HG03457 (cell line): ENCODE measurements around the gene SFTA2.
"Not testable (repeated sequence)": the region's sequence is repeated elsewhere in the genome, so short reads cannot be mapped to it uniquely, and the experiment has no call there.

Source experiments
- ATAC-seq: cut with Tn5 transposase; IDR thresholded peaks from one replicate; pipeline ENCODE4 v1.9.1; 2021; ENCODE audit warnings: moderate number of reproducible peaks; ENCODE audit not compliant: unreplicated experiment

SFTA2 gene

DNA sequence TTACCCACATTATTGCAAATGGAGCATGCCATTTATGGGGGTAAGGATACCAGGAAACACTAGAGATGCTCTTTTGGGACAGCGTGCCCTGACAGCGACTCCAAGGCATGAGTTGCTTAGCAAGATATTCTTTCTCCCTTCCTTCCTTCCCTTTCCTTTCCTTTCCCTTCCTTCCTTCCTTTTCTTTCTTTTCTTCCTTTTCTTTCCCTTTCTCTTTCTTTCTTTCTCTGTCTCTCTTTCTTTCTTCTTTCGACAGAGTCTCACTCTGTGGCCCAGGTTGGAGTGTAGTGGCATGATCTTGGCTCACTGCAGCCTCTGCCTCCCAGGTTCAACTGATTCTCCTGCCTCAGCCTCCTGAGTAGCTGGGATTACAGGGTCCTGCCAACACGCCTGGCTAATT, 12.1 kb upstream of the SFTA2 start:
- ATAC-seq, result no peak

DNA sequence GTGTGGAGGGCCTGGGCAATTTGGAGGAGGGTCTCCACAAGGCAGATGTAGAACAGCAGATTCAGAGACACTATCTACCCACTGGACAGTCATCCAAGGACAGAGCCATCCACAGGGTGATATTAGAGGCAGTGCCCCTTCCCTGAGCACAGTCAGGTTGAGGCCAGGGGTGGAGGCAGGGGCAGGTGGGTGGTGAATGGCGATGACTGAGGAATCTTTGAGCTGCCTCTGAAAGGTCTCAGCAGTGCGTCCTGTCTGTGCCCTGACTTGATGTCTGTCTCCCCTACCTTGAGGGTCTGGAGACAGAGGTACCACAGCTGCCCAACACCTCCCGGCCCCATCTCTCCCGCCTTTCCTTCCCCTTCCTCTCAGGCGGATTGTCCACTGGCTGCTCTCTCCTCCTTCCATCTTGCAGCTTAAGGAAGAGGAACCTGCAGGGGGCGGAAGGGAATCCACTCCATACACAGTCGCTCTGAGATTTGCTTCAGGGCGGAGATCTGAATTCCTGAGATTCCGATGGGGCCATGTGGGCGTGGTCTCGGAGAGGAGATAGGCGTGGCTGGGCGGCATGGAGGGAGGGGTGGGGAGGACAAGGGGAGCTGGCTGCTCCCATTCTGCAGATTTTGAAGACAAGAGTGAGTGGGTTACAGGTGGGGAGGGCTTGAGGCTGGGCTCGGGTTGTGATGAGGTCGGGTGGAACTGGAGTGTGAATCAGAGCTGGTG, 10.5 kb upstream of the SFTA2 start:
- no peak for ATAC-seq

- no peak for ATAC-seq
Observed at GRCh38 chr6:30940361-30940986, 8.5 kb upstream of the SFTA2 start, which contains the start of gene MUCL3. Gene MUCL3 (plus strand): TSS chr6:30940973. CDS start chr6:30941000, 27 bp downstream.

GRCh38 chr6:30939473-30939872, 7.5 kb upstream of the SFTA2 start:
- no peak for ATAC-seq

DNA sequence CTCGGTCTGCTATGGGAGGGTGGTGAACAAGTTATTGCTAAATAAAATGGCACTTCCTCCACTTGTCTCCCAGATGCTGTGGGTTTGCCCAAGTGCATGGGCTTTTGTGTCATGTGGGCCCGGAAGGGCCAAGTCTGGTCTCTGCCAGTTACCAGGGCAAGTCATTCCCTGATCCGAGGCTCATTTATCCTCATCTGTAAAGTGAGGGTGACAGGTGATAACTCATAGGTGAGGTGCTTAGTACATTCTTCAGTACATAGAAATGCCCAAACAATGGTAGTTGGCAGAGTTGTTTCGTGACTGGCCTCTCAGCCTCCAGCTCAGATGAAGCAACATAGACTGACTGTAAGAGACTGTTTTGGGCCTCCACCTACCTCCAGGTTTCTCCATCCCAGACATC, 6.8 kb upstream of the SFTA2 start:
- ATAC-seq, result no peak

DNA sequence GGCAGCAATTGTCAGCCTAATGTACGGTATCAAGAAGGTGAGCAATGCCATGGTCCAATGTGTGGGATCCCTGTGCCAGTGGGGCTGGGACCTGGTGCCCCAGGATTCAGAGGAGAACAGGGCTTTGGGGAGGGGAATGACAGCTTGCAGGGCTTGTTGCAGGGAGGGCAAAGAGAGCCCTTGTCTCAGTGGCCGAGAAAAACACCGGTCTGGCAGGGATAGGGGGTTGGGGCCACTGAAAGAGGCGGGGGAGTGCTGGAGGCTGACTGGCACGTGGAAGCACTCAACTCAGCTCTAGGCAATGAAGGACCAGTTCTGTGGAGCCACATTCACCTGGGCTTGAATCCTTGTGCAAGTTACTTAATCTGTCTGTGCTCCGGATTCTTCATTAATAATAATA, 5.3 kb upstream of the SFTA2 start:
- ATAC-seq, result no peak

DNA sequence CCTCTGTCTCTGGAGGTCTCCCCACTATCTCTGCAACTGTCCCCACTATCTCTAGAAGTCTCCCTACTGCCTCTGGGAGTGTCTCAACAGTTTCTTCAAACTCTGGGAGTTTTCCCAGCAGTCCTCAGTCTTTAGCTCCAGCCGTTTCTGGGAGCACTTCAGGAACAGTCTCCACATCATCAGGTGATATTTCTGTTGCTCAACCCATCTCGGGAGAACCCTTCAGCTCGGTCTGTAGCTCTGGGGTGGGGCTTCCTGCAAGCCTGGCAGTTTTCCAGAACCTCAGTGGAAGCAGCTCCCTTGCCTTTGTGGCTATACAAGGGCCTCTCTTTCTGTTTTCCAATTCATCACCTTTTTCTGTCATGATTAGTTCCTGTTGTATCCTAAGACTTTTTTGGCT, 3.0 kb upstream of the SFTA2 start:
- ATAC-seq, result no peak

DNA sequence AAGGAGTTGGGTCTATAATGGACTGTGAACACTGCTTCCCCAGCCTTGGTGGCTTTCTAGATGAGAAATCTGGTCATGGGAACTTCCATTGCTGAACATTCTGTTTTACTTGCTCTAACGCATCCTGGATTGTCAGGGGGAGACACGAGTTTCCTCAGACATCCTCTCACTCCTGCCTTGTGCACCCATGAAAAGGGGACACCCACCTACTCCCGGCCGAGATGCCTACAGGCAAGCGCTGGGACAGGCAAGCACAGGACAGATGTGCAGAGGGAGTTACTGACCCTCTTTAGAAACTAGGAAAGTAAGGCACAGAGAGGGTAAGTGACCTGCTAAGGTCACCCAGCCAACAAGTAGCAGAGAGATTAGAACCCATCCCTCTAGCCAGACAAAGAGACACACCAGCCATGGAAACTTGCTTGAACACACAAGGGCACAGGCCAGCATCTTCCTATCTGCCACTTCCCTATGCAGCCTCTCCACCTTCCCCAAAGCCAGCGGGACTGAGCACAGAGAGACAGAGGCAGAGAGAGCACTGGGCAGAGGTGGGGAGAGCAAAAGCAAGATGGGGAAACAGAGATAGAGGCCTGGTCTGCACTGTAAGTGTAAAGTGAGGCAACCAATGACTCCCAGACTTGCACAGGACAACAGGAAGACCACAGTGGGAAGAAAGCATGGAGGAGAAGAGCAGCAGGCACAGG, 845 bp upstream of the SFTA2 start:
- no peak for ATAC-seq

DNA sequence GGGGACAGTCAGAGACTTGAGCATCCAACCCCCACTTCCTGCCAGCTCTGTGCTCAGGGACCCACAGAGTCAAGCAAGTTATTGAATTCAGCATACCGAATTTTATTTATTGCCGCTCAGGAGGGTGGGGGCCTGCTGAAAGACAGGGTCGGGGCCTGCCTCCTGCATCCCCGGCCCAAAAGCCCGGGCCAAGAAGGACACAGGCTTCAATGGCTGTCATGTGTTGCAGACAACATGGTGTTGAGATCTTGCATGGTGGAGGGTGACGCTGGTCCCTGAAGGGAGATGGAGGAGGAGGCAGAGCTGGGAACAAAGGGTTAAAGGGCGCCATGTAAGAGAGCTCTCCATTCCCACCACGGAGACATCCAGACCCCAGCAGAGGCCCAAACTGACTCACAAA, 698 bp downstream of the SFTA2 start:
- ATAC-seq, result no peak

GRCh38 chr6:30930506-30930905, 1.5 kb downstream of the SFTA2 start:
- no peak for ATAC-seq

DNA sequence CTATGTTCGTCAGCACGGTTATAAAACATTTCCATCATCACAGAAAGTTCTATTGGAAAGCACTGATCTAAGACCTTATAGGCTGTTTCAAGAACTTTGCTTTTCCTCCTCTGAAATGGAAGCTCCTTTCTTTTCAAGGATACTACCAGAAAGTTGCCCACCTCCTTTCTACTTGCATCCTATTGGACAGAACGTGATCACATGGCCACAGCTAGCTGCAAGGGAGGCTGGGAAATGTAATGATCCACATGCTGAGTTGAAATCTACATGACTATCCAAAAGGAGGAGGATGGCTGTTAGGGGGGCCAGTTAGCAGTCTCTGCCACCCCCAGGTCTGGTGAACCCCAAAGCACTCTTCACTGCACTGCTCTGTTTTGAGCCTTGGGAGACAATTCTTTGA, 3.3 kb downstream of the SFTA2 start:
- ATAC-seq, result no peak

DNA sequence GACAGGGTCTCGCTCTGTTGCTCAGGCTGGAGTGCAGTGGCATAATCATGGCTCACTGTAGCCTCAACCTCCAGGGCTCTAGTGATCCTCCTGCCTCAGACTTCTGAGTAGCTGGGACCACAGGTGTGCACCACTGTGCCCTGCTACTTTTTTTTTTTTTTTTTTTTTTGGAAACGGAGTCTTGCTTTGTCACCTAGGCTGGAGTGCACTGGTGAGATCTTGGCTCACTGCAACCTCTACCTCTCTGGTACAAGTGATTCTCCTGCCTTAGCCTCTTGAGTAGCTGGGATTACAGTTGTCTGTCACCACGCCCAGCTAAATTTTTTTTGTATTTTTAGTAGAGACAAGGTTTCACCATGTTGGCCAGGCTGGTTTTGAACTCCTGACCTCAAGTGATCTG, 4.9 kb downstream of the SFTA2 start:
- ATAC-seq, result not testable (repeated sequence)

DNA sequence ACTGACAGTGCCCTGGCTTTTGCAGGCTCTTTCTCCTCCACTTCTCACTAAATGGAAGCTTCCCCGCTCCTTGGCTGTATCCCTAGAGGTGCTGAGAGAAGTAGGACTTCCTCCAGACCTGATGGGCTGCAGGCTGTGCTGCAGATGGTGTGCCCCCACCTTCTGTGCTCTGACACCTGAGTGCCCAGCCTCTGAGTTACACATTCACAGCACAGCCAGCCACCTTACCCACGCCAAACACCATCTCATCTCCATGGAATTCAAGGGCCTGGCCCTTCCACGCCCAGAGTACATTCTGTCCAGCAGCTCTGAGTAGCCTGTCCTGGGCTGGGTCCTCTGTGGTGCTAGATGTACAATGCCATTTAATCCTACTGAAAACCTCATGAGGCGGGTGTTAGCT, 5.3 kb downstream of the SFTA2 start:
- no peak for ATAC-seq

DNA sequence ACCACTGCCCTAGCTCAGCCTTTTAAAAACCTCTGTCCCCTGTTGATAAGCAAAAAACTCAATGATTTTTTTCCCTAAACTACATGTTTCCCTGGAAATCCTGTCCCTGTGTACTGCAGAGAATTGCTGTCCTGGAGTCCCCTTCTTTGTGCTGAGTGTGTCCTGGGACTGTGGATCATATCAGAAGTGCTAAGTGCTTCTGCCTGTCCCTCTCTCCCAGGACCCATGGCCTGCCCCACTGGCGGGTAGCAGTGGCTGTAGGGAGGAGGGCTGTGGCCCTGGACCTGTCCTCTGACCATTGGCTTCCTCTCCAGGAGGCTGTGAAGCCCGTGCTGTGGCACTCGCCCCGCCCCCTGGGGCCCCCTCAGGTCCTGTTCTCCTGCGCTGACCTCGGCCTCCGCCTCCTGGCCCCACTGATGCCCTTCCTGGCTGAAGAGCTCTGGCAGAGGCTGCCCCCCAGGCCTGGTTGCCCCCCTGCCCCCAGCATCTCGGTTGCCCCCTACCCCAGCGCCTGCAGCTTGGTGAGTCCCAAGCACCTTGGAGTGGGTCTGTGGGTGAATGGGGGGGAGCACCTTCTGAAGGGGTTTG, 7.8 kb downstream of the SFTA2 start:
- not testable (repeated sequence) for ATAC-seq

- no peak for ATAC-seq
Observed at GRCh38 chr6:30922447-30922852, 9.5 kb downstream of the SFTA2 start.

- ATAC-seq, result no peak
Observed at GRCh38 chr6:30918670-30919069, 13.3 kb downstream of the SFTA2 start.

- no peak for ATAC-seq
Observed at GRCh38 chr6:30917487-30917886, 14.5 kb downstream of the SFTA2 start.

DNA sequence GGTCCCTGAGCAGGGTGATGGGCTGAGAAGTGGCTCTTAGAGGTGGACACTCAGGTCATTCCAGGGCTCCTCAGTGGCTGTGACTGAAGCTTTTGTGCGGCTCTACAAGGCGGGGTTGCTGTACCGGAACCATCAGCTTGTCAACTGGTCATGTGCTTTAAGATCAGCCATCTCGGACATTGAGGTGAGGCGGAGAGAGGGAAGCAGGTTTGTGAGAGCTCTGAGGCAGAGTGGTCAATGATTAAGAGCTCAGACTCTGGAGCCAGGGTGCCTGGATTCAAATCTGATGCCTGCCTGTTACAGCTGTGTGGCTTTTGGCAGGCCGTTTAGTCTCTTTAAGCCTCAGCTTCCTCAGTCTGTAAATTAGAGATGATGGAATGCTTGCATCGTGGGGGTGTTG, 14.9 kb downstream of the SFTA2 start:
- ATAC-seq, result no peak

GRCh38 chr6:30915591-30915946, 16.4 kb downstream of the SFTA2 start:
- no peak for ATAC-seq

- no peak for ATAC-seq
Observed at GRCh38 chr6:30914854-30915590, 16.9 kb downstream of the SFTA2 start.
